ENCODE results near the gene FAR2.
"Not testable (repeated sequence)": the region's sequence is repeated elsewhere in the genome, so short reads cannot be mapped to it uniquely, and the experiment has no call there.

FAR2 gene

GRCh38 chr12:29273178-29273843 is 124.2 kb downstream of the FAR2 start:
- in situ Hi-C loops (cut with MboI; ENCODE audit: low sequenced_read_pairs): no loop called here

DNA sequence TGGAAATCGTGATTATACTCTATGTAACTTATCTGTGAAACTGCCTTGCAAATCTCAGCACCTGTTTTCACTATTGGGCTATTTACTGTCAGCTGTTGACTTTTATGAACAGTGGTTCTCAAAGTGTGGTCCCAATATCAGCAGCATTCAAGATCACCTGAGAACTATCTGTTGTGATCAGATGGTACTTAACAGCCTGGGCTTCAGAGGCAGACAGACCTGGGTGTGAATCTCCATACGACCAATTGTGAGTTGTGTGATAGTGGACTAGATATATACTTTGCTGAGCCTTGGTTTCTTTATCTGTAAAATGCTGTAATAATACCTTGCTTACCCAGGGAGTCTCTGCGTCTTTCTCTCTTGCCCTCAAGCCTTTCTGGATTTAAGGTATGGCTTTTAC is 126.8 kb downstream of the FAR2 start:
- in situ Hi-C loops (cut with MboI; ENCODE audit: low sequenced_read_pairs): no loop called here

GRCh38 chr12:29277231-29277630 is 128.2 kb downstream of the FAR2 start:
- in situ Hi-C loops (cut with MboI; ENCODE audit: low sequenced_read_pairs): no loop called here

- in situ Hi-C loops (cut with MboI; ENCODE audit: low sequenced_read_pairs): no loop called here
Measured at GRCh38 chr12:29278673-29279420, 129.8 kb downstream of the FAR2 start.

DNA sequence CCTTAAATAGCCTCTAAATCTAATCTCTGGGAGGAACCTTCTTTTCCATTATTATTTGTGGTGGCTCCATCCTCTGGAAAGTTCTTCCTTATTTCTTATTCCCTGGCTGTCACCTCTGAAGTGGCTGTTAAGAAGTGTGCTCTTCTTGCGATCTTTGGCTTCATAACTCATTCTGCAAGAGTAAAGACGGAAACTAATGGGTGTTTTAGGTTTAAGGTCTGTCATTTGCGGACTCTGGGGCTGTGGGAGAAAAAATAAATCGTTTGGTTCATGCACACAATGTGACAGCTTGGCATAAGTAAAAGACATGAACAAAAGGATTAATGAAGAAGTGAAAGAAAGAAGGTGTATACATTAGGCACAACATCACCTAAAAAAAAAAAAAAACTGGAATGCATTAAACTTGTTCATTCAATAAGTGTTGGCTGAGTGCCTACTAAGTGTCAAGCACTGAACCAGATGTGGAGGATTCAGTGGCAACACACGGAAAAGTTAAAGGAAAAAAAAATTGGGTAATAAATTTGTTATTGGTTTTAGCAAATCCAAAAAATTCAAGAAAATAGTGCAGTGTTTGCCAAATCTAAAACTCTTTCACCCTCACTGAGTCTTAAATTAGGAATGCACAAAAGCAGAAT is 132.4 kb downstream of the FAR2 start:
- in situ Hi-C loops (cut with MboI; ENCODE audit: low sequenced_read_pairs): no loop called here

DNA sequence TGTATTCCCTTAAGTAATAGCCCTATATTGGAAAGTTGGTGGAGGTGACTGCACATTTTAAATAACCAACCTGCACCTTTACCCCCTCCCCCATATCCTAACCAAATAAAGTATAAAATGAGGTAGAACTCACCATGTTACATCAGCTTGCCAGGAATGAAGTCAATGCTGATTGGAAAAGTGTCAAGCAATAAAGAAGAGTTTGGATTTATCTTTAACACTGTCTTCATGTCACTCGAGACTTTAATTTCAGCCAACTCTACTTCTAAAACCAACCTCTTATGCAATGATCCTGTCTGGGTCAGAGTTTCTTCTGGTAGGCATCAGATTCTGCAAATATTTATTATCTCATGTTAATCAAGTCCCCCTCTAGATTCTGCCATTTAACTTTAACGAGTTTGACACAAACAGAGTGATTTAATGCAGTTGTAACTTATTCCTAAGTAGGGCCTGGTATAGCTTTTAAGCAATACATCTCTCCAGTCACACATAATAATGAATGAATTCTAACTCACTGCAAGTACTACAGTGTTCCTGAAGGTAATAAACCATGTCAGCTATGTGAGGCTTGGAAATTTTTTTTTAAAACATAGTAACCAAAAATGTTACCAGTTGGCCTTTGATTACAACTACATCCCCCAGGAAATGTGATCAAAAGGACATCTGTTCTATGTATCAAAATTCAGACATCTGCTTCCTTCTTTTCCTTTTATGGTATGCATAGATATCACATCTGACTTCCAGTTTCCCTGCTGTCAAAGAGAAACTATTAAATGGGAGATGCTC is 133.1 kb downstream of the FAR2 start:
- in situ Hi-C loops (cut with MboI; ENCODE audit: low sequenced_read_pairs): no loop called here

DNA sequence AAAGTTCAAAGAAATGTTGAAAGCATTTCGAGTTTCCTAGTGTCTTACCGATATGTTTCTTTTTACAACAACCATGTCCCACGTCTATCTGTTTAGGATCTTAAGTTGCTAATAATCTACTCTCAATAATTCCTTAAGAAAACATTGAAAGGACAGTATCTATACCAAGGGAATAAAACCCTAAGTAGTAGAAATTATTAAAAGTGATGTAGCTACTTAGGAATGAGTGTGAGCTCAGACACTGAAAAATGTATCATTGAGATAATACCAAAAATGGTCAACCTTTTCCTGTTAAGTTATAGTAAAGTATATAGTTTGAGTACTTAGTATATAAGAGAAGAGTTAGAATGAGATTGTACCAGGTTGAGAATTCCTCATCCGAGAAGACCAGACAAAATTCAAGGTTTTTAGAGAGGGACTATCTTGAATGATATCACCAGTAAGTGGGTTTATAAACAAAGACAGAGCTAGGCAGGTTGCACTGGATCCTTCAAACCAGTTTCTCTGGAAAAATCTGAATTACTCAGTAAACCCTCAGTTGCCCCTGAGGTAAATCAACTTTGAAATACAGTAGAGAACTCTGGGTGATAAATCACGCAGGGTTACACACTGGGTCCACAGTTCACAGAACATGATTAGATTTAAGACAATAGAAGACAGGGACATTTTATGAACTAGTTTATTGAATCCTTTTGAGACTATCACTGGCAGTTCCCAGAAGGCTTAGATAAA is 135.1 kb downstream of the FAR2 start:
- in situ Hi-C loops (cut with MboI; ENCODE audit: low sequenced_read_pairs): no loop called here

- in situ Hi-C loops (cut with MboI; ENCODE audit: low sequenced_read_pairs): no loop called here
Measured at GRCh38 chr12:29286081-29286790, 137.2 kb downstream of the FAR2 start.

GRCh38 chr12:29287622-29288021 is 138.5 kb downstream of the FAR2 start:
- in situ Hi-C loops (cut with MboI; ENCODE audit: low sequenced_read_pairs): no loop called here

DNA sequence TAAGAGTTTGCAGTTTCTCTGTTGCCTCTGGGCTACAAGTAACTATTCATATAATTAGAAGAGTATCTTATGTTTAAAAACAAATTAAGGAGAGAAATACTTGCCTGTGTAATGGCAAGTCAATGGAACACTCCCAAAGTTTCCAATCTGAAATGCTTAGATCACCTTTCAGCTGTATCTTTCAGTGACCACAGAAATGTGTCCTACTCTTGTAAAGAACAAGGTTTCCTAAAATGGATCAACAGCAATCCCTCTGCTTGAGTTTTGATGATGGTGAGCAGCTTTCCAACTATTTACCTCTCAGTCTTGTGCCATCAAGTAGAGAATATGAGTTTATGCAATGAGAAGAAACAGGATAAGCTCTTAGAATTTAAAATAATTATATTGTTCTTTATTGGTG is 139.0 kb downstream of the FAR2 start:
- in situ Hi-C loops (cut with MboI; ENCODE audit: low sequenced_read_pairs): no loop called here

- in situ Hi-C loops (cut with MboI; ENCODE audit: low sequenced_read_pairs): not testable (repeated sequence)
Measured at GRCh38 chr12:29290475-29290874, 141.4 kb downstream of the FAR2 start.

- in situ Hi-C loops (cut with MboI; ENCODE audit: low sequenced_read_pairs): no loop called here
Measured at GRCh38 chr12:29291226-29291625, 142.1 kb downstream of the FAR2 start.

DNA sequence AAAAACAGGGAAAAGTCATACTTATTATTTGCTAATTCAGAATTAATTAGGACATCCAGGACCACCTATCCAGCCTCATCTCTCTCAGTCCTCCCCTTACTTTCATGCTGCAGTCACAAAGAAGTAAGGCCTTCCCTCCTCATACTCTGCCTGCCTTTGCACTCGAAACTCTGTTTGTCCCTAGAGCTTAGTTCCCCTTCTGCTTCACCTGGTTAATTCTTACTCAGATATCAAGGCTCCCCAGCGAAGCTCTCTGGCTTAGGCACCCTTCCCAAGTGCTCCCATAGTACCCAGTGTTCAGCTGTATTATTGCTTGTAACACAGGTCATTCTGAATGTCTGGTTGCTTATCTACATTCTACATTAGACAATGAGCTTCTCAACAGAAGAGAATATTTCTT is 150.6 kb downstream of the FAR2 start:
- in situ Hi-C loops (cut with MboI; ENCODE audit: low sequenced_read_pairs): loop anchor here (25.0 kb wide), 1 partner anchor 212 kb away; no protein-coding TSS in a partner anchor

DNA sequence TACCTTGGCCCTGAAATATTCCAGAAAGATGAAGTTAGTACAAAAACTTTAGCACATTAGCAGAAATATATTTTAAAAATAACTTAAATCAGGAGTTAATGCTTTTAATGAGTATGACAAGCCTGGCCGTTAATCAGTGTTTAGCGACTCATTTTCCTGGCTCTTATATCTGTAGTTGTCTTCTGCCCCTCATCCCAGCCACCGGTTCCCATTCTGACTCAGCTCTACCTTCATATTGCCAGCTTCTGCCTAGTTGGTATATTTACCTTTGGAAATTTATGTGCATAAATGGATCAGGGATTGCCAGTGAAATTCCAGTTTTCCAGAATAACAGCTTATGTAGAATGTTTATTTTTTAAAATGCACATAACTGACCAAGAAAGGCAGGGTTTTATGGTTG is 152.0 kb downstream of the FAR2 start:
- in situ Hi-C loops (cut with MboI; ENCODE audit: low sequenced_read_pairs): loop anchor here (25.0 kb wide), 1 partner anchor 214 kb away; no protein-coding TSS in a partner anchor

GRCh38 chr12:29304388-29304787 is 155.3 kb downstream of the FAR2 start:
- in situ Hi-C loops (cut with MboI; ENCODE audit: low sequenced_read_pairs): loop anchor here (25.0 kb wide), 1 partner anchor 217 kb away; no protein-coding TSS in a partner anchor

GRCh38 chr12:29306266-29306665 is 157.2 kb downstream of the FAR2 start:
- in situ Hi-C loops (cut with MboI; ENCODE audit: low sequenced_read_pairs): loop anchor here (25.0 kb wide), 1 partner anchor 219 kb away; no protein-coding TSS in a partner anchor

GRCh38 chr12:29306682-29307081 is 157.6 kb downstream of the FAR2 start:
- in situ Hi-C loops (cut with MboI; ENCODE audit: low sequenced_read_pairs): loop anchor here (25.0 kb wide), 1 partner anchor 219 kb away; no protein-coding TSS in a partner anchor

DNA sequence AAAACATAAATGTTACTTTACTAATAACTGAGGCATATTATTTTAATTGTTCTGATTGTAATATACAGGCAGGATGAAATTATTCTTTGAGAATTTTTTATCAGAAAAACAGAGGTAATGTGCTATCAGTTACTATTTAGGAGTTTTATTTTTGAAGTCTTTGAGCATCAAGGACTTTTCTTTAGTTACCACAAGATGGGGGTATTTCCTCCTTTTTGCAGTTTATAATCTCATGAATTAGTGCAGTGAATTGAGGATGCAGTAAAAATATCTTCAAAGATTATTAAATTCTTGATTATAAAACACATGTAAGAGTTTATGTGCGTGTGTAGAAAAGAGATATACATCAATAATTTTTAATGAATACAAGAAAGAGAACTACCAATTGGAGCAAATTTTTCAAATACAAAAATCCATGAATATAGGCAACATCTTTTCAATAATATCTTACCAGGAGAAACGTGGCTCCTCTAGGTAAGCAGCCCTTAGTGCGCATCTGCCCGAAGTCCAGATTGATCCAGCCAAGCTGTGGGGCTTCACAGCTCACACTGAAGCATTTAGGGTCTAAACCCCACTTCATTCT is 160.3 kb downstream of the FAR2 start:
- in situ Hi-C loops (cut with MboI; ENCODE audit: low sequenced_read_pairs): loop anchor here (25.0 kb wide), 1 partner anchor 222 kb away; no protein-coding TSS in a partner anchor

DNA sequence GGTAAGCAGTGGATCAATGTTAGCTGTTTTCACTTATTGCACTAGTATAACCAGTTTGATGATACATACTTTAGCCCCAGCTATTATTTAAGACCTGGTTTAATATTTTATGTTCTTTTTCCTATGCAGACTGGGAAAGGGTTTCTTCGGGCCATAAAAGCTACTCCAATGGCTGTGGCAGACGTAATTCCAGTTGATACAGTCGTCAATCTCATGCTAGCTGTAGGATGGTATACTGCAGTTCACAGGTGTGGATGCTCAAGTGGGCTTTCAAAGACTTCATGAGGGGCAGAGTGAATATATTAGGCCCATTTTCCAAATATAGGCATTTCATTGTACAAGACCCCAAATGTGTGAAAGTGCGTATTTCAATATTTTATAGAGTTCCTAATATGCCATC is 161.8 kb downstream of the FAR2 start:
- in situ Hi-C loops (cut with MboI; ENCODE audit: low sequenced_read_pairs): loop anchor here (25.0 kb wide), 1 partner anchor 224 kb away; no protein-coding TSS in a partner anchor
